Brain microvascular endothelial cell (primary cell): ENCODE results near the gene ITGB4.

Experiments
- DNase-seq: peaks from one replicate; pipeline ENCODE4 v3.0.0-alpha.2; 2020
- H3K27ac ChIP-seq: fragments of 250-450 bp; sonication (Bioruptor Pico); 2 replicates; pipeline ENCODE4 v1.5.1; 2020; ENCODE audit warnings: mild to moderate bottlenecking, moderate library complexity
- H3K27me3 ChIP-seq: fragments of 250-450 bp; sonication (Bioruptor Pico); replicated peaks from 2 replicates; pipeline ENCODE4 v1.5.1; 2020; ENCODE audit warnings: mild to moderate bottlenecking
- H3K36me3 ChIP-seq: fragments of 250-450 bp; sonication (Bioruptor Pico); replicated peaks from 2 replicates; pipeline ENCODE4 v1.5.1; 2020; ENCODE audit warnings: mild to moderate bottlenecking
- H3K4me3 ChIP-seq: 2 replicates; pipeline ENCODE4 v1.5.1; 2011; ENCODE audit warnings: low read depth, mild to moderate bottlenecking, control low read depth, low read length, moderate library complexity
- CTCF ChIP-seq: IDR thresholded peaks from 2 replicates; pipeline ENCODE4 v1.5.1; 2011; ENCODE audit warnings: low read depth, mild to moderate bottlenecking, moderate library complexity, low read length, control low read depth, inconsistent platforms; ENCODE audit errors: missing control alignments
- in situ Hi-C: cut with HindIII; loops from 2 replicates; pipeline ENCODE4 v1.10.0; 2017; ENCODE audit warnings: low sequenced_read_pairs, low pct_ligation_motif_present

Gene ITGB4

GRCh38 chr17:75680431-75680830 is 40.8 kb upstream of the ITGB4 start:
- H3K4me3 ChIP-seq = no peak overlapping the region
- in situ Hi-C loops = no loop called here

DNA sequence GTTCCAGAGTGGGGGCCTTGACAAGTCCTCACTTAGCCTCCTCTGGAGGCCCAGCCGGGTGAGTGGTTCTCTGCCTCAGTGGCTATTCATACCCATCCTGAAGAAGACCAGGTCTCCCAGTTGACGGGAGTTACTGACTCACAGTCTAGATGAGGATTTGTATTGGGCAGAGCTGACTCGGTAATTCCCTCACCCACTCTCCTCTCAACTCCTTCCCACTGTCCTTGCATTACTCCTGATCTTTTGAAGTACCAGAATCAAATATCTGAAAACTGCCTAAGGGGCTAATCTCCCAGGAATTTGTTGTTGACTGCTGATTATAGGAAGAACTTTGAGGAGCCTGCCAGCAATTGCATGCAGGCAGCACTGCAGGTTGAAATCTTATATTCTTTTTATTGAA is 40.0 kb upstream of the ITGB4 start:
- Histone ChIP-seq H3K27ac (no peak overlapping the region), H3K36me3 (peaks cover 17% of the 10 kb centered on the region), H3K27me3 (no peaks in the 10 kb centered on the region), H3K4me3 (no peak overlapping the region)
- DNase-seq = peak; percentile 39
- in situ Hi-C loops = no loop called here
- no peak for TF ChIP-seq CTCF

More at GRCh38 chr17:75680431-75680830, 40.8 kb upstream of the ITGB4 start:
- no peak for DNase-seq
- no peak for TF ChIP-seq CTCF
- H3K27me3 ChIP-seq = no peaks in the 10 kb centered on the region
- peaks cover 23% of the 10 kb centered on the region for H3K36me3 ChIP-seq
- no peak overlapping the region for H3K27ac ChIP-seq

GRCh38 chr17:75683583-75683982 is 37.7 kb upstream of the ITGB4 start:
- Histone ChIP-seq H3K36me3 (peaks cover 15% of the 10 kb centered on the region), H3K27ac (peak overlapping the region; percentile 38), H3K27me3 (no peaks in the 10 kb centered on the region), H3K4me3 (no peak overlapping the region)
- in situ Hi-C loops = no loop called here
- DNase-seq = peak; percentile 75
- TF ChIP-seq CTCF = no peak

DNA sequence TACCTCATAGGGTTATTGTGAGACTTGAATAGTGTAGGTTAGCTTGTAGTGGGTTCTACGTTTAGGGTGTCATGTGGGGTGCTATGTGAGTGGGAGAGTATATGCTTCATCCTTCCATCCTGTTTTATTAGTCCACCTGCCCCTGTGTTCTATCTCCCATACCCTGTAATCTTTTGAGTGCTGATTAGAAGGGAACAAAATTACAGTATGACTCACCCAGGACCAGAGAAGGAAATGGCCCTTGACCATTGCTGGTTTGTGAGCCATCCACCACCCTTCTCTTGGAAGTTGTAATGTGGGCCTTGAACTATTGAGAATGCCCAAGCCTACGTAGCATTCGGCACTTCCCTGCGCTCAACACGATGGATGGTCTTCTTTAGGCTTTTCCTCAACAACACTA is 37.0 kb upstream of the ITGB4 start:
- peak; percentile 51 for DNase-seq
- Histone ChIP-seq H3K4me3 (no peak overlapping the region), H3K36me3 (peaks cover 12% of the 10 kb centered on the region), H3K27me3 (no peaks in the 10 kb centered on the region), H3K27ac (peak overlapping the region; percentile 38)
- no peak for TF ChIP-seq CTCF
- in situ Hi-C loops = no loop called here

GRCh38 chr17:75684924-75685323 is 36.3 kb upstream of the ITGB4 start:
- no peaks in the 10 kb centered on the region for H3K27me3 ChIP-seq
- no peak for TF ChIP-seq CTCF
- H3K4me3 ChIP-seq = no peak overlapping the region
- peak overlapping the region; percentile 38 for H3K27ac ChIP-seq
- peaks cover 8% of the 10 kb centered on the region for H3K36me3 ChIP-seq
- no peak for DNase-seq
- in situ Hi-C loops = no loop called here

GRCh38 chr17:75685499-75685898 is 35.8 kb upstream of the ITGB4 start:
- no peaks in the 10 kb centered on the region for H3K27me3 ChIP-seq
- peak overlapping the region; percentile 38 for H3K27ac ChIP-seq
- no peak for TF ChIP-seq CTCF
- no peak overlapping the region for H3K4me3 ChIP-seq
- in situ Hi-C loops = no loop called here
- DNase-seq = no peak
- H3K36me3 ChIP-seq = peaks cover 7% of the 10 kb centered on the region
